Neural progenitor cell (in vitro differentiated cells): ENCODE data around the gene FKBP15.

Experiments
- CTCF ChIP-seq: fragments of 200-600 bp; sonication (generic); IDR thresholded peaks from 2 replicates; pipeline ENCODE4 v1.5.1; 2017; ENCODE audit warnings: antibody characterized with exemption, mild to moderate bottlenecking
- EZH2phosphoT487 ChIP-seq: fragments of 200-600 bp; sonication (generic); IDR thresholded peaks from 2 replicates; pipeline ENCODE4 v1.6.1; 2017; ENCODE audit warnings: antibody characterized with exemption

DNA sequence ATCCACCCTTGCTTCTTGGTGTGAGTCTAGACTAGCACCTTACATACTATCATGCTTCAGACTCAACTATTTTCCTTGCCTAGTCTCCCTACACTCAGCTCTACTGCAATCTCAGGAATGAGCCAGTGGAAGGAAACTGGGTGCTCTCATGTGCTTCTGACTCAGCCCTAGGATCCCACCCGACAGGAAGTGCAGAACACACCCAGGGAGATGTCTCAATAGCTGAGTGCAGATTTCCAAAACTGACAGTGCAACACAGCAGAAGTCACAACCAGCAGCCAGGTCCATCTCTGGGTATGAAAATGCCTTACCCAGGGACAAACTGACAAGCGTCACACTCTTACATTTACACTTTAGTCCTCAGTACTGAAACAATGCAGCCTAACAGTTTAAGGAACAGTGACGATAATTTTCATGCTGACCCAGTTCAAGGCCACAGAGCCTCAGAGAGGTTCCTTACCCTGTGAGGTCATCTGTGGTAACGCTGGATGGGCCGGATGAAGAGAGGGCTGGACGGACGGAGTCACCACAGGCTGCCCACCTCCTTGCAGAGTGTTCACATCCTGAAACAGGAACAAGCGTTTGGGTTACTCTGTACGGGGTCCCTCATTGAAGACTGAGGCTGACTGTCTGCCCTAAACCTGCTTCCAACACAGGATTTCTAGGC, 33.0 kb downstream of the FKBP15 start:
- no peak for TF ChIP-seq EZH2phosphoT487
- TF ChIP-seq CTCF = no peak
